Islet precursor cell (in vitro differentiated cells): Measurements from ENCODE around the gene CACNA1C.

Source experiments
- DNase-seq: peaks from one replicate; pipeline ENCODE4 v3.0.0-alpha.2; 2018

The CACNA1C gene

GRCh38 chr12:2378835-2379330 is 326.1 kb downstream of the CACNA1C start:
- DNase-seq: no peak

DNA sequence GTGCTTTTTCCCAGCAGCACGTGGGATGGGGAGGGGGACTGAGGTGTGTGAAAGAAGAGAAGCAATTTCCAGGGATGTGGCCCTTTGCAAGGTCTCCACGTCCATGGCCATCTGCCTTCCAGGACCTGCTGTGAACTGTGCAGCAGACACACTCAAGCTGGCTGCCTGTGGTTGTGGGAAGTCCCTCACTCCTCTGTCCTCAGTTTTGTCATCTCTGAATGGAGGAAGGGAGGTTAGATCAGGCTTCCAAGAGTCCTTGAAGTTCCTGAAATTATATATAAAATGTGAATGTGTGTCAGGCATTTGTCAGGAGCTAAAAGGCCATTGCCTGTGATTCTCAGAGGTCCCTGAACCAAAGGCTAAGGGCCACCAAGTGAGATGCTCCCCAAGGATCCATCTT is 328.2 kb downstream of the CACNA1C start:
- no peak for DNase-seq

DNA sequence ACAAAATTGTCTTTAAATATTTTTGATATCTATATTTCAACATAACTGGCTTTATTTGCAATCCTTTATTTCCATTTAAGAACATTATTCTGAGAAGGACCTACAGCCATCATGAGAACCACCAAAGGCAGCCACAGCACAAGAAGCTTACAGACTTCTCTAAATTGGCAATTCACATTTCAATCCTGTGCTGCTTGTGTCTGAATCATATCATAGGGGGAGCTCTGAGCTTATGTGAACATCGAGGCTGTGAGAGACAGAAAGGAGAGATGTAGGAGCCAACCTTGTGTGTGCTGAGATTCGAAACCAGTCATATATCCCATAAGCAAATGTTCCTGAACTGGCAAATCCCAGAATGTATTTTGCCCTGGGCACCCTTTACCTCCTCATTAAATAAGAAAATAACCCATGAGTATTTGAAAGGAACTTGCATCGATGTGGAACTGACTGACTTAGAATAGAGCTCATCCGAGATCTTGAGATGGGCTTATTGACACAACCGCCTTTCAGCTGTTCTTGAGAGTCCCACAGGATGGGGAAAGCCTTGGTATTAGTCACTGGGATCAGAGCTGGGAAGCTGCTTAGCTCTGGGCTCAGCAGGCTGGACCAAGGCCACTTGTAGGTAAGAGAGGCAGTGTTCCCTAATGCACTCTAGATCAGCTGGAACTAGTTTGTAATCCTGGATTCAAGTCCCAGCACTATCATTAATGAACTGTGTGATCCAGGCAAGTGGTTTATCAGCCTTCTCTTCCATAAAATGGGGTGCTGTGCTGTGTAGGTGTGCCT is 329.8 kb downstream of the CACNA1C start:
- DNase-seq: no peak

DNA sequence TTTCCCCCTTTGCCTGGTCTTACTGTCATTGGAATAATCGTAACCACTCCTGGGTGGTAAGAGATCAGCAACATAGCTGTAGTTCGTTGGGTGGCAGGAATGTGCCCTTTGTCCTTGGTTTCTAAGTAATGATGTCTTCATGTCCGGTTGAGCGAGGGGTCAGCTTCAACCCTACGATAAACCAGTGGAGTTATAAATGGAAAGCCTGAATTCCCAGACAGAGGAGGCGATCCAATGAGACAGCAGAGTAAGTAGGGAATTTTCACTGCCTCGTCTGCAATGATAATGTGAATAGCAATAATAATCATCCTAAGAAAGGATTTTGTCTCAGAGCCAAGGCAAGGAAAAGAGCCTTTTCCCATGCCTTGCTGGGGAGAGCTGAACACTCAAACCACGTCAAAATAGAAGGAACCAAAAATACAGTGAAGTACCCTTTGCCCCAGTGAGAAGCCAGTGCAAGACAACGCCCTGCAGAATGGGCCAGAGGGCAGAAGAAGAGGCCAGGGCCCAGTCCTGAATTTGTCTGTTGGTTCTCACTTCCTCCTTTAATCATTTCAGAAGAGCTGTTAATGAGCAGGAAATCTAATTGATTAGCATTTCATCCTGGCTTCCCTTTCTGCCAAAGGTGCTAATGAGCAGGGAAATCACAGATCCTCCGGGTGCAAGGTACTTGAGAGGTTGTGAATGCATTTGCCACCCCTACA is 330.7 kb downstream of the CACNA1C start:
- DNase-seq: no peak

DNA sequence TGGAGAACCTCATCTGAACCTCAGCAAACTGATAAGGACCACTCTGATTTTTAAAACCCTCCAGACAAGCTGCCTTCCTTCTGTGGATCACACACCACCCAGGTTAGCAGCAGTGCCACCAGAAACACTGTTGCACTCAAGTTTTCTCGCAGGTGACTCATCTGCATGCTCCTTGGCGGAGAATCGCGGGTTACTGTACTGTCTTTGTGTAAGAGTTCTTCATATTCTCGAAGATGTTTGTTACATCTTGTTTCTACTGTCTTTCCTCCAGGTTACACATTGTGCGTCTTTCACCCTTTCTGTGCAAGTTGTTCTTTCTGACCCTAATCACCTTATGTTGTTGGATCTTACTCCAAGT is 331.2 kb downstream of the CACNA1C start:
- no peak for DNase-seq

GRCh38 chr12:2384533-2385351 is 332.0 kb downstream of the CACNA1C start:
- DNase-seq: no peak

DNA sequence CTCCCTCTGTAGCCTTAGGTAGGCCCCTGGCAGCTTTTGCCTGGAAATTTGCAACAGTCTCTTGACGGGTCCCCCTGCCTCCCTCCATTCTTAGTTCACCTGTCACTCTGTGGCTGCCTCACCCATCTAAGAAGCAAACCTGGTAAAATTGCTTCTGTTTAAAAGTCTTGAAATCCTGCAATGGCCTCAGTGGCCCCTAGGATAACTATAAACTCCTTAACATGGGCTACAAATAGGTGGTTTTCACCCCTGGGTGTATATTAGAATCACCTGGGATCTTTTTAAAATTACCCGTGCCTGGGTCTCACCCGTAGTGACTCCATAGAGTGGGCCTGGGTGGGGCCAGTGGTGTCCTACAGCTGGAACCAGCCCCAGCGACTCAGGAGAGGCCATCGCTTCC is 332.7 kb downstream of the CACNA1C start:
- DNase-seq: no peak

DNA sequence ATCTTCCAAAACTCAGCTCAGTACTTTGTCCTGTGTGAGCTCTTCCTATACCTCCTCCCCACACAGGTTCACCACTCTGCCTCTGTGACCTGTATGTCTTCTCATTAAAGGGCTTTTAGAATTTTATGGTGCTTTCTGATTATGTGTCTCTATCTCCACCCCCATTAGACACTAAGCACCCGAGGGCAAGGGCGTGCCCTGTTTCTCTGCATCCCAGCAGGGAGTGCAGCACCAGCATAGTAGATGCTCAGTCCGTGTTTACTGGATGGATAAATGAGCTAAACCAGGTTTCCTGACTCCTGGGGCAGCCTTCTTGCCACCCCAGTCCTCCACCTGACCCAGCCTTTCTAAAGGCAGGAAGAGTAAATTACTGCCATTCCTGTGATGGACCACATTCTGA is 333.8 kb downstream of the CACNA1C start:
- DNase-seq: no peak

- DNase-seq: no peak
These were observed 334.5 kb downstream of the CACNA1C start for GRCh38 chr12:2387103-2387834.

DNA sequence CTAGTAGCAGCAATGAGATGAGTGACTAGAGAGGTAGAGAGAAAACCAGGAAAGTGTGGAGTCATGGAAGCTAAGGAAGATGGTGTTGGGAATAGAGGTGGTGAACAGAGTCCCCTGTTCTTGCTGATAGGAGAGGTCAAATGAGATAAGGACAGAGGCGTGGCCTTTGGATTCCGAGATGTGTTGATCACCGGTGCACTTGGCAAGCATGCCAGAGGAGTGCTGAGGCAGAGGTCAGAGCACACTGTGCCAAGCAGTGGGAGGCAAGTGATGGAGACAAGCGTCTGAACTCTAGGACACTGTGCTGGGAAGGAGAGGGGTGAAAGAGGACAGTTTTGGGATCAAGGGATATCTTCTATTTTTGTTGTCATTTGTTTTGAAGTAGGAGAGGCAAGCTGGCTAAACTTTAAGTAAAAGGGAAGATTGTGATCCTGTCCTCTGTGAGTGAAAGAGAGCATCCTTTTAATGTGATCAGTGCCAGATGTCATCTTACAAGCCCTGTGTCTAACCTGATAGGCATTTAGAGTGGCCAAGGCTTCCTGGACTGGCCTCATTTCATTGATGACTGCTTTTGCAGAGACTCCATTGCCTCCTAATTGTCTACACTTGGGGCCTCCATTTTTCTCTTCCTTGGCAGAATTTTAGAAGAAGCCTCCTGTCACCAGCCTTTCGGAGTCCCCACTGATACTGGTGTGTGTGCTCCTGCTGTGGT is 336.4 kb downstream of the CACNA1C start:
- DNase-seq: no peak

DNA sequence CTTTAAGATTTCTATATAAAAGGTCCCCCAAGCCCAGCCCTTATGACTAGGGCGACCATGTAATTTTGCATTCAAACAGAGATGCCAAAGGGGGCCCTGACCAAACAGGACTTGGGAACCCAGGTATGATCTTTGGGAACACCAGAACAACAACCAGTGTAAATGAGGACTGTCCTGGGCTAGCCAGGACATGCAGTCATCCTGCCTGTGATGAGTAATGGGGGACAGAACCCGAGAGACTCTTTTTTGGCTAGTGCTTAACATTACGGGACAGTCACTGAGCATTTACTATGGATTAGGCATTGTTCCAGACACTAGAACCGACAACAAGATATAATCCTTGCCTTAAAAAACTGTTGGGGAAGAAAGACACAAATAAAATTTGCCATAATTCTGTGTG is 337.3 kb downstream of the CACNA1C start:
- no peak for DNase-seq

GRCh38 chr12:2390850-2391390 is 338.1 kb downstream of the CACNA1C start:
- DNase-seq: no peak

DNA sequence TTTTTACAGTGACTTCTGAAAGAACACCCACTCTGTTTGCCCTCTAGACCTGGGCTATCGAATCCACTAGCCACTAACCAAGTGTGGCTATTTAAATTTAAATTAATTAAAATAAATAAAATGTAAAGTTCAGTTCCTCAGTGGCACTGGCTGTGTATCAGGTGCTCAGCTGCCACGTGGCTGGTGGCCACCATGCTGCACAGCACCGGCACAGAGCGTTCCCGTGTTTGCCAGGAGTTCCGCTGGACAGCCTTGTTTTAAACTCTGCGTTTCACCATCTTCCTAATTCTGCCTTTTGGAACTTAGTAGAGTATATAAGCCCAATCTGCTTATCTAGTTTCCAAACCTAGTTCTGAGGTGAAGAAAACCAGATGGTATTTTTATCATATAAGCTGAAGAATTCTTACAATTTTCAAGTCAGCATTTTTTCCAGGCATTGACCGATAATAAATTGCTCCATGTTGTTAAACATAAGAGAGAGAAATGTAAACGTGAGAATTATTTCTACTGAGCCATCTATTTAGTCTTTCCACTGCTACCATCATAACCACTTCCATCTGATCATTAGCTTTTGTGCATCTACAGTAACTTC is 339.0 kb downstream of the CACNA1C start:
- DNase-seq: no peak

DNA sequence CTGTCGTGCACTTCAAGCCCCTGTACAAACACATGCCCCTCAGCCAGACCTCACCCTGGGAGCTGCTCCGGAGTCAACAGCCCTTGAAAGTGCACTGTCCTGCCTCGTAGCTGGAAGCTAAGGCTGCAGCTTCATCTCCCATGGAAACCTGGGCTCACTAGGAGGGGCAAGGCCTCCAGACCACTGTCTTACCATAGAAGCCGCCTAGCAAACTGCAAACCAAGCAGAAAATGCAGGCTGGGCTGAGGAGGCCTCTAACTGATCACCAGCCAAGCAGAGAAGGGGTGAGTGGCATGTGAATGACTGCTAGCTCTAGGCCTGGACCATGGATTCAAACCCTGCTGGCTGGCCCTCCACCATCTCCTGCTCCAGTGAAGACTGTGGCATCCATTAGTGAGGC is 340.2 kb downstream of the CACNA1C start:
- no peak for DNase-seq

GRCh38 chr12:2393996-2394395 is 341.2 kb downstream of the CACNA1C start:
- DNase-seq: no peak

DNA sequence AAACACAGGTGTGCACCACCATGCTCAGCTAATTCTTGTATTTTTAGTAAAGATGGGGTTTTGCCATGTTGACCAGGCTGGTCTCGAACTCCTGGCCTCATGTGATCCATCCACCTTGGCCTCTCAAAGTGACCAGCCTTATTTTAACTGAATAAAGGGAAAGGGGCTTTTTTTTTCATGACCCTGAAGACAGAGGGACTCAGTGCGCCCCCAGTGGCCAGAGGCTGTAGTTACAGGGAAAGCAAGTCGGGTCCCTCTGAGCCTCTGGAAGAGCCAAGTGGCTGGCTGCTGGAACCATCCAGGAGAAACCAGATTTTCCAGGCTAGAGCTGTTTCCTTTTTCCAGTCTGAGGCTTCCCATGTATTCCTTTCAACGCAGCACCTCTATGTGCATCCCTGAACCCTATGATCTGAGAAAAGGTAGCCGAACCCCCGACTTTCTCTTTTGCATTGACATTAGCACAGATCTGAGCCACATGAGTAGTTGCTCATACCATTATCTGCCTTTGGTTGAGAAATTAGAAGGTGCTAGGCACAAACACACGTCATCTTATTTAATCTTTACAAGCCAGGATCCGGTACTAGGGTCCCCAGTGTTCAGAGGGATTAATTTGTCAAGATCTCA is 342.7 kb downstream of the CACNA1C start:
- DNase-seq: peak; percentile 87

DNA sequence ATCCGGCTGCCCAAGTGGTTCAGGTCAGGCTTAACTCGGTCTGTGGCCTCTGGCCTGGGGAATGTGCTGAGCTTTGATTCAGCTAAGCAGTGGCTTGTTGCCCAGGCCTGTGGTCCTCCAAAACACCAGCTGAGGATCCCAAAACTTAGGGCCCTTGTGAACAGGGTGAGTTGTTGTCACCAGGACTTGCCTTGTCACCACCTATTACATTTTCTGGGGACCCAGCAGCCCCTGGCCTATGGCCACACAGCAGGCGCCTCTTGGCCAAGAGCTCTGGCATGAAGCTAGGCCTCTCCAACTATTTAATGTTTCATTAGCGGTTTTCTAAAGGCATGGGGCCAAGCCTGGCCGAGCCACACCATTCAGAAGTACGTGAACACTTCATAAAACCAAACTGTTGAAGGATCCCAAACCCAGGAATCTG is 343.7 kb downstream of the CACNA1C start:
- no peak for DNase-seq

GRCh38 chr12:2397356-2398045 is 344.7 kb downstream of the CACNA1C start:
- DNase-seq: peak; percentile 83

DNA sequence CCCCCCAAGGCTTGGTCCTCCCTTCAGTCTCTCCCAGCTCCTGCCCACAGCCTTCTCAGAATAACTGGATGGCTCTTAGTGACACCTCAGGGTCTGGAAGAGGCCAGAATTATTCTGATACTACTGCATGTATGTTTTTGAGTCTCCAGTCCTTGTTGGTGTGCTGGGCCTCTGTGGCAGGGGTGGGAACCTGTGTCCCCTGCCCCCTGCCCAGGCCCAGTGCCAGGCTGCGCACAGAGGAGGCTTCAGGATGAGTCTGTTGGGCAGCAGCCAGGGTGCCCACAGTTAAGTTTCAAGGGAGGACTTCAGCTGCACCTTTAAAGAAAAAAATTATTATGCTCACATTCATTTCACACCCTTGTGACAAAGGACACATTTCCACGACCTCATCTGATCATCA is 348.3 kb downstream of the CACNA1C start:
- DNase-seq: no peak

DNA sequence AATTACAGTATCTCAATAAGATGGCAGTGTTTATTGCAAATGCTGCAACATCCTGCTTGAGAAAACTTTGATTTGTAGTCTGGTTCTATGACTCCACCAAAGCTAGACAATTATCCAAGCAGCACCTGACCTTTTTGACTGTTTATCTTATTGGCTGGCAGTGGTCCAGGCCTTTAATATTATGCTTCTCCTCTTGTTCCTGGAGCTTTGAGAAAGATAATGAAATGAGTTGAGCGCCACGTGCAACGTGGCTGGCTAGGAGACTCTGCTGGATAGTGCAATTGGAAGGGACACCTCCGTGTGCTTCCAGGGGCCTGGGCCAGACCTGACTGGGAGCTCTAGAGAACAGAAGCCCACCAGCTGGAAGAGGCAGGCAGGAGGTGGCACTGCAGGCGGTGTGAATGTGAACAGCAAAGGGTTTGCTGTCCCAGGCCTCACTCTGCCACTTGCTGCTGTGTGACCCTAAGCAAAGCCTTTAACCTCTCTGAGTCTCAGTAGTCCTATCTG is 349.3 kb downstream of the CACNA1C start:
- DNase-seq: no peak
